Endothelial cell (in vitro differentiated cells): ENCODE results near the gene R3HDML. TPM values are rescaled to one million over a fixed set of nuclear protein-coding genes. Genes with fewer than 3 reads are reported as not detected.
"Not testable (repeated sequence)": the region's sequence is repeated elsewhere in the genome, so short reads cannot be mapped to it uniquely, and the experiment has no call there.

ENCODE experiments used
- DNase-seq: peaks from one replicate; pipeline ENCODE4 v3.0.0; 2021; ENCODE audit warnings: low spot score
- H3K27ac Mint-ChIP-seq: one replicate; pipeline ENCODE4 v1.8.0; 2021; ENCODE audit warnings: mixed read lengths, inconsistent platforms; ENCODE audit not compliant: unreplicated experiment
- H3K27me3 Mint-ChIP-seq: one replicate; pipeline ENCODE4 v1.8.0; 2021; ENCODE audit warnings: mild to moderate bottlenecking, moderate library complexity, mixed read lengths, inconsistent platforms; ENCODE audit not compliant: unreplicated experiment
- H3K36me3 Mint-ChIP-seq: one replicate; pipeline ENCODE4 v1.8.0; 2021; ENCODE audit warnings: mild to moderate bottlenecking, low read depth, mixed read lengths, inconsistent platforms; ENCODE audit not compliant: unreplicated experiment
- H3K4me1 Mint-ChIP-seq: one replicate; pipeline ENCODE4 v1.8.0; 2021; ENCODE audit warnings: mild to moderate bottlenecking, mixed read lengths, inconsistent platforms; ENCODE audit not compliant: unreplicated experiment
- H3K4me3 Mint-ChIP-seq: one replicate; pipeline ENCODE4 v1.8.0; 2021; ENCODE audit warnings: mild to moderate bottlenecking, mixed read lengths, inconsistent platforms; ENCODE audit not compliant: unreplicated experiment
- H3K9me3 Mint-ChIP-seq: one replicate; pipeline ENCODE4 v1.8.0; 2021; ENCODE audit warnings: mixed read lengths, inconsistent platforms; ENCODE audit not compliant: unreplicated experiment
- CTCF ChIP-seq: fragments of 200-600 bp; sonication (generic); IDR thresholded peaks from one replicate; pipeline ENCODE4 v1.5.0; 2021; ENCODE audit warnings: antibody characterized with exemption; ENCODE audit not compliant: unreplicated experiment
- total RNA-seq: library from RNA; stranded (reverse); fragmentation: NEBNext Ultra II Directional; extraction: Animal tissue kit (Norgen Biotek cat#: 25700); gene quantifications from one replicate; pipeline ENCODE4 v1.2.1, GENCODE V29; 2021; ENCODE audit not compliant: unreplicated experiment

R3HDML gene
- total RNA-seq, 1 donor from 2014 or later = not detected

- no peaks in the 10 kb centered on the region for H3K9me3 Mint-ChIP-seq
- TF ChIP-seq CTCF = no peak
- H3K4me3 Mint-ChIP-seq = no peak overlapping the region
- H3K27me3 Mint-ChIP-seq = peaks cover 2% of the 10 kb centered on the region
- H3K4me1 Mint-ChIP-seq = peaks cover 6% of the 10 kb centered on the region
- DNase-seq = no peak
- H3K36me3 Mint-ChIP-seq = no peaks in the 10 kb centered on the region
- no peak overlapping the region for H3K27ac Mint-ChIP-seq
Observed at GRCh38 chr20:44296011-44296410, 40.8 kb upstream of the R3HDML start.

GRCh38 chr20:44297721-44298120 lies 39.1 kb upstream of the R3HDML start:
- Mint-ChIP-seq H3K9me3 (no peaks in the 10 kb centered on the region), H3K36me3 (no peaks in the 10 kb centered on the region), H3K4me3 (no peak overlapping the region), H3K27me3 (peaks cover 4% of the 10 kb centered on the region), H3K4me1 (peaks cover 2% of the 10 kb centered on the region), H3K27ac (no peak overlapping the region)
- no peak for DNase-seq
- TF ChIP-seq CTCF = no peak

GRCh38 chr20:44299011-44299535 lies 37.8 kb upstream of the R3HDML start:
- H3K4me3 Mint-ChIP-seq, DNase-seq, H3K4me1 Mint-ChIP-seq, H3K27ac Mint-ChIP-seq, H3K9me3 Mint-ChIP-seq, H3K36me3 Mint-ChIP-seq, H3K27me3 Mint-ChIP-seq: not testable (repeated sequence)

GRCh38 chr20:44301285-44301684 lies 35.6 kb upstream of the R3HDML start:
- Mint-ChIP-seq H3K27me3 (peaks cover 4% of the 10 kb centered on the region), H3K4me3 (no peak overlapping the region), H3K4me1 (no peaks in the 10 kb centered on the region), H3K9me3 (no peaks in the 10 kb centered on the region), H3K27ac (no peak overlapping the region), H3K36me3 (no peaks in the 10 kb centered on the region)
- no peak for TF ChIP-seq CTCF
- no peak for DNase-seq

GRCh38 chr20:44302026-44302669 lies 34.7 kb upstream of the R3HDML start:
- H3K9me3 Mint-ChIP-seq = no peaks in the 10 kb centered on the region
- DNase-seq = no peak
- H3K36me3 Mint-ChIP-seq = no peaks in the 10 kb centered on the region
- no peak for TF ChIP-seq CTCF
- no peaks in the 10 kb centered on the region for H3K4me1 Mint-ChIP-seq
- peaks cover 4% of the 10 kb centered on the region for H3K27me3 Mint-ChIP-seq
- no peak overlapping the region for H3K4me3 Mint-ChIP-seq
- no peak overlapping the region for H3K27ac Mint-ChIP-seq
